Skeletal muscle satellite cell (primary cell): Measurements from ENCODE around the gene KNCN.

ENCODE experiments used
- H3K27me3 ChIP-seq: 2 replicates; pipeline ENCODE4 v1.7.0; 2013; ENCODE audit warnings: low read length; ENCODE audit not compliant: control insufficient read depth, insufficient read depth
- H3K36me3 ChIP-seq: 2 replicates; pipeline ENCODE4 v1.7.0; 2013; ENCODE audit warnings: mild to moderate bottlenecking, control low read depth, low read length; ENCODE audit not compliant: insufficient read depth
- H3K4me1 ChIP-seq: 2 replicates; pipeline ENCODE4 v1.7.0; 2013; ENCODE audit warnings: low read length; ENCODE audit not compliant: control insufficient read depth, insufficient read depth
- H3K4me2 ChIP-seq: 2 replicates; pipeline ENCODE4 v1.7.0; 2013; ENCODE audit warnings: mild to moderate bottlenecking, low read length
- H3K4me3 ChIP-seq: 2 replicates; pipeline ENCODE4 v1.7.0; 2013; ENCODE audit warnings: low read length
- H3K9ac ChIP-seq: 2 replicates; pipeline ENCODE4 v1.7.0; 2013; ENCODE audit warnings: mild to moderate bottlenecking, low read depth, low read length, moderate library complexity
- H3K9me3 ChIP-seq: replicated peaks from 2 replicates; pipeline ENCODE4 v1.7.0; 2013; ENCODE audit warnings: mild to moderate bottlenecking, control low read depth, low read length

Gene KNCN

GRCh38 chr1:46538147-46538546 is 13.3 kb downstream of the KNCN start:
- Histone ChIP-seq H3K36me3 (no peaks in the 10 kb centered on the region), H3K9me3 (no peaks in the 10 kb centered on the region), H3K4me2 (no peak overlapping the region), H3K27me3 (peaks cover 62% of the 10 kb centered on the region), H3K4me3 (no peak overlapping the region), H3K9ac (no peak overlapping the region), H3K4me1 (peaks cover 12% of the 10 kb centered on the region)

- H3K27me3 ChIP-seq: peaks cover 57% of the 10 kb centered on the region
These were observed 13.8 kb downstream of the KNCN start for GRCh38 chr1:46537651-46538050.

GRCh38 chr1:46536527-46536926 is 14.9 kb downstream of the KNCN start:
- H3K4me1 ChIP-seq: peaks cover 13% of the 10 kb centered on the region
- H3K9me3 ChIP-seq: no peaks in the 10 kb centered on the region
- H3K4me2 ChIP-seq: no peak overlapping the region
- H3K9ac ChIP-seq: no peak overlapping the region
- H3K36me3 ChIP-seq: no peaks in the 10 kb centered on the region
- peaks cover 51% of the 10 kb centered on the region for H3K27me3 ChIP-seq
- no peak overlapping the region for H3K4me3 ChIP-seq

More at GRCh38 chr1:46537651-46538050, 13.8 kb downstream of the KNCN start:
- Histone ChIP-seq H3K4me3 (no peak overlapping the region), H3K4me2 (no peak overlapping the region), H3K9ac (no peak overlapping the region), H3K9me3 (no peaks in the 10 kb centered on the region), H3K36me3 (no peaks in the 10 kb centered on the region), H3K4me1 (peaks cover 13% of the 10 kb centered on the region)

GRCh38 chr1:46535063-46535462 is 16.4 kb downstream of the KNCN start:
- H3K36me3 ChIP-seq: no peaks in the 10 kb centered on the region
- no peaks in the 10 kb centered on the region for H3K9me3 ChIP-seq
- peaks cover 9% of the 10 kb centered on the region for H3K4me1 ChIP-seq
- H3K4me2 ChIP-seq: no peak overlapping the region
- peaks cover 57% of the 10 kb centered on the region for H3K27me3 ChIP-seq
- H3K9ac ChIP-seq: no peak overlapping the region
- no peak overlapping the region for H3K4me3 ChIP-seq

GRCh38 chr1:46533179-46533864 is 18.1 kb downstream of the KNCN start:
- Histone ChIP-seq H3K9ac (peak overlapping the region; percentile 68), H3K4me3 (peak overlapping the region; percentile 70), H3K9me3 (no peaks in the 10 kb centered on the region), H3K4me1 (peaks cover 6% of the 10 kb centered on the region), H3K36me3 (no peaks in the 10 kb centered on the region), H3K4me2 (peak overlapping the region; percentile 93), H3K27me3 (peaks cover 62% of the 10 kb centered on the region)

- peak overlapping the region; percentile 68 for H3K9ac ChIP-seq
- H3K36me3 ChIP-seq: no peaks in the 10 kb centered on the region
- peak overlapping the region; percentile 93 for H3K4me2 ChIP-seq
- no peaks in the 10 kb centered on the region for H3K9me3 ChIP-seq
- peaks cover 6% of the 10 kb centered on the region for H3K4me1 ChIP-seq
- H3K27me3 ChIP-seq: peaks cover 57% of the 10 kb centered on the region
- peak overlapping the region; percentile 70 for H3K4me3 ChIP-seq
These were observed 18.8 kb downstream of the KNCN start for GRCh38 chr1:46532498-46533178.

- Histone ChIP-seq H3K4me2 (no peak overlapping the region), H3K27me3 (peaks cover 56% of the 10 kb centered on the region), H3K9me3 (no peaks in the 10 kb centered on the region), H3K4me1 (peaks cover 6% of the 10 kb centered on the region), H3K36me3 (no peaks in the 10 kb centered on the region), H3K9ac (no peak overlapping the region), H3K4me3 (no peak overlapping the region)
These were observed 19.4 kb downstream of the KNCN start for GRCh38 chr1:46532095-46532494.

- Histone ChIP-seq H3K4me2 (no peak overlapping the region), H3K27me3 (peaks cover 50% of the 10 kb centered on the region), H3K4me1 (peaks cover 6% of the 10 kb centered on the region), H3K36me3 (no peaks in the 10 kb centered on the region), H3K9me3 (no peaks in the 10 kb centered on the region), H3K9ac (no peak overlapping the region), H3K4me3 (no peak overlapping the region)
These were observed 20.5 kb downstream of the KNCN start for GRCh38 chr1:46530791-46531409.

GRCh38 chr1:46530311-46530710 is 21.1 kb downstream of the KNCN start:
- H3K36me3 ChIP-seq: no peaks in the 10 kb centered on the region
- no peaks in the 10 kb centered on the region for H3K9me3 ChIP-seq
- H3K9ac ChIP-seq: no peak overlapping the region
- no peak overlapping the region for H3K4me3 ChIP-seq
- peaks cover 47% of the 10 kb centered on the region for H3K27me3 ChIP-seq
- H3K4me2 ChIP-seq: no peak overlapping the region
- peaks cover 6% of the 10 kb centered on the region for H3K4me1 ChIP-seq

- H3K4me3 ChIP-seq: no peak overlapping the region
- no peak overlapping the region for H3K9ac ChIP-seq
- H3K4me1 ChIP-seq: peaks cover 6% of the 10 kb centered on the region
- H3K36me3 ChIP-seq: no peaks in the 10 kb centered on the region
- no peak overlapping the region for H3K4me2 ChIP-seq
- no peaks in the 10 kb centered on the region for H3K9me3 ChIP-seq
- H3K27me3 ChIP-seq: peaks cover 44% of the 10 kb centered on the region
These were observed 22.3 kb downstream of the KNCN start for GRCh38 chr1:46529031-46529630.

- H3K36me3 ChIP-seq: no peaks in the 10 kb centered on the region
- no peak overlapping the region for H3K4me3 ChIP-seq
- H3K4me1 ChIP-seq: peaks cover 3% of the 10 kb centered on the region
- no peak overlapping the region for H3K4me2 ChIP-seq
- no peak overlapping the region for H3K9ac ChIP-seq
- peaks cover 38% of the 10 kb centered on the region for H3K27me3 ChIP-seq
- no peaks in the 10 kb centered on the region for H3K9me3 ChIP-seq
These were observed 23.0 kb downstream of the KNCN start for GRCh38 chr1:46528297-46528955.
